ENCODE data around the gene IL22RA2. TPM values are rescaled to one million over a fixed set of nuclear protein-coding genes. Genes with fewer than 3 reads are reported as not detected.

The IL22RA2 gene
- total and polyA plus RNA-seq, 9 of the 15 experiments (the other 6 are each of a cell fraction or from before 2014, with no cell fraction given), result 0.03 TPM; not detected in 8

GRCh38 chr6:137099689-137100403, 73.6 kb downstream of the IL22RA2 start:
- ChIA-PET CTCF (ENCODE audit: low intra/inter-chr PET ratio) (no interaction called here), POLR2A (interaction anchor here (0.5 kb wide), 1 partner anchor 675 kb away, joined by 3 read pairs; no protein-coding TSS in a partner anchor)
- in situ Hi-C loops (cut with MboI), result no loop called here
- Histone ChIP-seq H4K20me1 (replicated peaks; ENCODE audit: control insufficient read depth, insufficient read depth, low read length) (no peaks in the 10 kb centered on the region), H3K4me2 (ENCODE audit: insufficient read depth, low read length) (no peak overlapping the region), H3K9me1 (ENCODE audit: control insufficient read depth, insufficient read depth, low read length) (no peaks in the 10 kb centered on the region), H3K27ac (ENCODE audit: extremely low read depth, low read depth, low read length) (no peak overlapping the region), H3K9ac (ENCODE audit: insufficient read depth in 1 of 2, low read depth in 2 of 2, low read length in 2 of 2) (no peak overlapping the region), H3K9me3 (replicated peaks; ENCODE audit: control insufficient read depth, insufficient read depth, low read depth, low read length) (no peaks in the 10 kb centered on the region), H3K79me2 (ENCODE audit: control insufficient read depth, insufficient read depth, low read length) (no peaks in the 10 kb centered on the region), H3K4me3 (no peak overlapping the region), H3K36me3 (ENCODE audit: control insufficient read depth, insufficient read depth, low read length) (no peaks in the 10 kb centered on the region), H3K27me3 (ENCODE audit: control insufficient read depth in 2 of 2, insufficient read depth in 2 of 2, low read length in 2 of 2) (peaks cover 0 to 4% of the 10 kb centered on the region in 2 experiments; a peak in 1 of 5 replicates), H3K4me1 (replicated peaks in 1 of 2; ENCODE audit: control insufficient read depth in 2 of 2, insufficient read depth in 2 of 2, low read length in 2 of 2) (no peaks in the 10 kb centered on the region), H2AFZ (ENCODE audit: low read depth, low read length) (no peak overlapping the region)
- WGBS (ENCODE audit: insufficient coverage, low coverage, missing lambda C conversion rate), result 1% methylated on average over 8 of the region's 8 CpGs
- ATAC-seq, result no peak
- no peak for FAIRE-seq
- BruUV-seq (replicated peaks), result no TSS peak
- intact Hi-C loops (cut with micrococcal nuclease), result no loop called here
- DNase-seq (ENCODE audit: extremely low read depth in 1 of 4, low spot score in 3 of 4), result no peak
- TF ChIP-seq SMARCA5 (IDR thresholded peaks at IDR 0.05), result no peak

GRCh38 chr6:137097526-137097925, 75.9 kb downstream of the IL22RA2 start:
- Histone ChIP-seq H3K9ac (ENCODE audit: insufficient read depth in 1 of 2, low read depth in 2 of 2, low read length in 2 of 2) (no peak overlapping the region), H3K4me3 (no peak overlapping the region), H3K36me3 (ENCODE audit: control insufficient read depth, insufficient read depth, low read length) (no peaks in the 10 kb centered on the region), H3K9me3 (replicated peaks; ENCODE audit: control insufficient read depth, insufficient read depth, low read depth, low read length) (no peaks in the 10 kb centered on the region), H3K27ac (ENCODE audit: extremely low read depth, low read depth, low read length) (no peak overlapping the region), H3K4me1 (replicated peaks in 1 of 2; ENCODE audit: control insufficient read depth in 2 of 2, insufficient read depth in 2 of 2, low read length in 2 of 2) (no peaks in the 10 kb centered on the region), H4K20me1 (replicated peaks; ENCODE audit: control insufficient read depth, insufficient read depth, low read length) (no peaks in the 10 kb centered on the region), H3K4me2 (ENCODE audit: insufficient read depth, low read length) (no peak overlapping the region), H3K79me2 (ENCODE audit: control insufficient read depth, insufficient read depth, low read length) (no peaks in the 10 kb centered on the region), H3K27me3 (ENCODE audit: control insufficient read depth in 2 of 2, insufficient read depth in 2 of 2, low read length in 2 of 2) (peaks cover 0 to 4% of the 10 kb centered on the region in 2 experiments; a peak in 1 of 5 replicates), H3K9me1 (ENCODE audit: control insufficient read depth, insufficient read depth, low read length) (no peaks in the 10 kb centered on the region), H2AFZ (ENCODE audit: low read depth, low read length) (no peak overlapping the region)
- POLR2A ChIA-PET, result interaction anchor here (1.1 kb wide), 1 partner anchor 68 kb away, joined by 3 read pairs; no protein-coding TSS in a partner anchor
- DNase-seq (ENCODE audit: extremely low read depth in 1 of 4, low spot score in 3 of 4), result no peak
- no TSS peak for BruUV-seq (replicated peaks)
- CTCF ChIA-PET (ENCODE audit: low intra/inter-chr PET ratio), result no interaction called here
- TF ChIP-seq ELF2 (CRISPR knock-in tag; IDR thresholded peaks at IDR 0.05), result no peak
- no peak for TF ChIP-seq CREB1 (IDR thresholded peaks at IDR 0.05)
- TF ChIP-seq CREB1 (CRISPR knock-in tag; IDR thresholded peaks at IDR 0.05), result no peak
- TF ChIP-seq ZNF282 (CRISPR knock-in tag; IDR thresholded peaks at IDR 0.05), result no peak
- no peak for TF ChIP-seq FOXP1 (CRISPR knock-in tag; IDR thresholded peaks at IDR 0.05)
- in situ Hi-C loops (cut with MboI) (no loop called here), intact Hi-C loops (cut with micrococcal nuclease) (no loop called here)
- no peak for FAIRE-seq
- WGBS (ENCODE audit: insufficient coverage, low coverage, missing lambda C conversion rate), result 0% methylated on average over 3 of the region's 3 CpGs
- ATAC-seq, result no peak

Data from K562 (cell line).